GM21717 (cell line): ENCODE results near the gene ZNF407.

Experiments used
- ATAC-seq: cut with Tn5 transposase; IDR thresholded peaks from one replicate; pipeline ENCODE4 v1.9.1; 2021; ENCODE audit warnings: mild to moderate bottlenecking, moderate library complexity; ENCODE audit not compliant: unreplicated experiment

Gene ZNF407

DNA sequence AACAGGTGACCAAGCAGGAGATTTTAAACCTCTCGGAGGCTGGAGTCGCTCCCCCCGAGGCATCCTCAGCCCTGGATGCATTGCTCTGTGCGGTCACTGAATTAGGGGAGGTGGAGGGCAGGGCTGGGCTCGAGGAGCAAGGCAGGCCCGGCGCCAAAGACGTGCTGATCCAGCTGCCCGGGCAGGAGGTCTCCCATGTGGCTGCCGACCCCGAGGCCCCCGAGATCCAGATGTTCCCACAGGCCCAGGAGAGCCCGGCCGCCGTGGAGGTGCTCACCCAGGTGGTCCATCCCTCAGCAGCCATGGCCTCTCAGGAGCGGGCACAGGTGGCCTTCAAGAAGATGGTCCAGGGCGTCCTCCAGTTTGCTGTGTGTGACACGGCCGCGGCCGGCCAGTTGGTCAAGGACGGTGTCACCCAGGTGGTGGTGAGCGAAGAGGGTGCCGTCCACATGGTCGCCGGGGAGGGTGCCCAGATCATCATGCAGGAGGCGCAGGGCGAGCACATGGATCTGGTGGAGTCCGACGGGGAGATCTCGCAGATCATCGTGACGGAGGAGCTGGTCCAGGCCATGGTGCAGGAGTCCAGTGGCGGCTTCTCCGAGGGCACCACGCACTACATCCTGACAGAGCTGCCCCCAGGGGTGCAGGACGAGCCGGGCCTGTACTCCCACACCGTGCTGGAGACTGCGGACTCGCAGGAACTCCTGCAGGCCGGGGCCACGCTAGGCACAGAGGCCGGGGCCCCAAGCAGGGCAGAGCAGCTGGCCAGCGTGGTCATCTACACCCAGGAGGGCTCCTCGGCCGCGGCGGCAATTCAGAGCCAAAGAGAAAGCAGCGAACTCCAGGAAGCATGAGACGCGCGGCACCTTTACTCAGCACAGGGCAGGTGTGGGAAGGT is 466.2 kb downstream of the ZNF407 start:
- ATAC-seq = no peak

DNA sequence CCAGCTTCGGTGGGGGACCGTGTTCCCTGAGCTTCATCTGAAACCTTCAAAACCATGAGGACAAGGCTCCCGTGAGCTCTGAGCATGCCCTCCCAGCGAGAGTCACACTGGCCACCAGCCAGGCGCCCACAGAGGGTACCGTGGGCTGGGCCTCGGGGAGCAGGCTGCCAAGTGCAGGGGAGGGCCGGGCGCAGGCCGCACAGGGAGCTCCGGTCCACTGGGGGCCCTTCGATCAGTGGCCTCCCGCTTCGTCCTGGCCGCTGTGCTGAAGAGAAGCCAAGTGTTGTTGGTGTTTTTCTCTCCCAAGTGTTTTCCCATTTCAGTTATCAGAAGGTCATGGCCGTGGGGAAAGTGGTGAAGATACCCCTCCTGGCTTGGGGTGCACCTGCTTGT is 466.8 kb downstream of the ZNF407 start:
- ATAC-seq = no peak

DNA sequence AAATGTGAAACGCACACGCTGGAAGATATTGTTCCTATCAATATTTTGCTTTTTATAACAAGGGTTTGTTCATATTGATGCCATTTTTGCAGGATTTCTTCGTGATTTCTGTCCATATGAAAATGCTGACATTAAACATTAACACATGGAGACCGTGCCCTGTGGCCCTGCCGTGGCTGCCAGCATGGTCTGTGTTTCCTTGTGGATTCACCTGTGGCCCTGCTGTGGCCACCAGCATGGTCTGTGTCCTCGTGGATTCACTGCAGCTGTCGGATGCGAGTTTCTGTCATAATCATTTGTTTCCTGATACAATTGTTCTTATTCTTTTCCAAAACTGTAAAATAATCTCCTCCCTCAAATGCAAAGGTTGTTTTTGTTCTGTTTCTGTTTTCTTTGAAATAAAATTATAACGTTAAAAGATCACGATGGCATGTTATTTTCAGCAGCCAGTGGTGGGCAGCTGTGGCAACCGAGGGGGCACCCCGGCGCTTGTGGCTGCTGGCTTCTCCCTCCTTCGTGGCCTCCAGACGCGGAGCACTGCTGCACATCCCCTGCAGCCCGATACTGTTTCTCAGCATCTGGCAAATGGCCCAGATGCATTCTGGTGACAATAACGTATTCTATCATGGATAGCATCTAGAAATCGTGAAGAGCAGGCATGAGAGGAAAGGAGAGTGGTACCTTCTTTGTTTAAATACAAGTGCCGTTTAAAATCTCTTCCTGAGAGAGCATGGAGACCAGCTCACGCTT is 467.8 kb downstream of the ZNF407 start:
- ATAC-seq = no peak

DNA sequence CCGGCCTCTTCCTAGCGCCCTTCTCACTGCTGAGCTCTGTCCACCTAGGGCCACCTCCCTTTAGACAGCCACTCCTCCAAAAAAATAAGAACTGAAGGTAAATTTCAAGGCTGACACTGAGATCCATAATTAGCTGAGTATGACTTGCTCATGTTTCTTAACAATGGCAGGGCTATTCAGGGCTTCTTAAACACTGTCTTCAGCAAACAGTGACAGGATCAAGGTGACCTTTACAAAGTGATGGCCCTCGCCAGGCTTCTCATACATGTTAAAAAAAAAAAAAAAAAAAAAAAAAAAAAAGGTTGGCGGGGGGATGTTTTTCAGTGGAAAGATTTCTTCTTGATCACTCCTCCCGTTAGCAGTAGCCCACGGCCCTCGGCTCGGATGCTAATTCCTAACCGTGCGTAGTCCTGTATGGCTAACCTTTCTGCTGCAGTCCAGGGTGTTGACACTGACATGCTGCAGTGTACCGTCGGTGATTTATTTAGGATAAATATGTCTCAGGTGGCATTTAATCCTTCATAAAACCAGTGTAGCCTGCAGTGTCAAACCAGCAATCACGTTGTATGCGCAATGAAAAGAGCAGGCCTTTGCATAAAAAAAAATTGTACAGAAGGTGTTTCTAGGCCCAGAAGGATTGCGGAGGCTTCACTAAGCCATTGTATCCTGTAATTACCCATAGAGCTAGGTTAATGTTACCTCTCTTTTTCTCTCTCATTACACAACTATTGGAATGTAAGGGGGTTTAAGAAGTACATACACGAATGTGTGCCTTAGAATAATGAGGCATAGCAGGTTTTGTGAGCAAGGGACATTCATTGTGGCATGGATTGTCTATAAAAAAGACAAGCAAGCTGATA is 468.6 kb downstream of the ZNF407 start:
- ATAC-seq = no peak

DNA sequence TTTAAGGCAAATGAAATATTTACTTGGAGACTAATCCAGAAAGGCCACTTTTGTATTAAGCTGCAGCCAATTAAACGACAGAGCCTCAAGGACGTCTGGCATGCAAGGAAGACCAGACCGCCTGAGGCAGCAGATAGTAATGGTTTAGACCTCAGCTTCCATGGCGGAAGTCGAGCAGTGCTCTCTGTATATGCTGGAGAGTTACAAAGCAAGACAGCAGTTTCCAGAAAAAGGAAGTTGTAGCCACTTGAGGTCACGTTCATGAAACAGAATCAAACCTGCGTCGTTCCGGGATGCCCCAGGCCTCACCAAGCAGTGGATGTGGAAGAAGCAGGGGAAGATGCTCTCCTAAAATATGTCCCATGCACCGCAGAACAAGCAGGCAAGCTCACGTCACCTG is 469.3 kb downstream of the ZNF407 start:
- ATAC-seq = no peak

DNA sequence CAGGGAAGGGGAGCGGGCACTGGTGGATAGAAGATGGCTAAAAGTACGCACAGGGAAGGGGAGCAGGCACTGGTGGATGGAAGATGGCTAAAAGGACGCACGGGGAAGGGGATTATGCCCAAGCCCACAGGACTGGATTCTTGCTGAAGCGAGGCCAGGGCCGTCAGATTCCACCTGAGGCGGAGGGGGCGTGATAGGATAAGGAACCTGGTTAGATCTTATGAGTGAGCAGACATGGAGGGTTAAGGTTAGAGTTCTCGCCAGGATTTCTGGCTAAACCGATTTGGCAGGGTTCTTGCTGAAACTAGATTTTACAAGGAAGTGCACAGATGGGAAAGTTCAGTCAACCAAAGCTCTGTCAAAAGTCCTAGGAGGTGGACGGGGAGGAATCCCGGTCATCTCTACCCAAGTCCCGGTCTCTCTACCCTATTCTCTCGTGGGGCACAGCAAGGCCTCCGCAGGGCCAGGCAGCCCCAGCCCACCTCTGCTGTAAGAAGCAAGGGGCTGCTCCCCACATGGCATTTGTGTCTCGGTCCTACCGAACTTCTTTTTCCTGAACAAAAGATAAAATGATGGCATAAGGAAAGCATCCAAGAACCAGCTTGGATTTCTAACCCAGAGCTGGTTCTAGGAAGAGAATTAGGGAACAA is 470.5 kb downstream of the ZNF407 start:
- no peak for ATAC-seq

DNA sequence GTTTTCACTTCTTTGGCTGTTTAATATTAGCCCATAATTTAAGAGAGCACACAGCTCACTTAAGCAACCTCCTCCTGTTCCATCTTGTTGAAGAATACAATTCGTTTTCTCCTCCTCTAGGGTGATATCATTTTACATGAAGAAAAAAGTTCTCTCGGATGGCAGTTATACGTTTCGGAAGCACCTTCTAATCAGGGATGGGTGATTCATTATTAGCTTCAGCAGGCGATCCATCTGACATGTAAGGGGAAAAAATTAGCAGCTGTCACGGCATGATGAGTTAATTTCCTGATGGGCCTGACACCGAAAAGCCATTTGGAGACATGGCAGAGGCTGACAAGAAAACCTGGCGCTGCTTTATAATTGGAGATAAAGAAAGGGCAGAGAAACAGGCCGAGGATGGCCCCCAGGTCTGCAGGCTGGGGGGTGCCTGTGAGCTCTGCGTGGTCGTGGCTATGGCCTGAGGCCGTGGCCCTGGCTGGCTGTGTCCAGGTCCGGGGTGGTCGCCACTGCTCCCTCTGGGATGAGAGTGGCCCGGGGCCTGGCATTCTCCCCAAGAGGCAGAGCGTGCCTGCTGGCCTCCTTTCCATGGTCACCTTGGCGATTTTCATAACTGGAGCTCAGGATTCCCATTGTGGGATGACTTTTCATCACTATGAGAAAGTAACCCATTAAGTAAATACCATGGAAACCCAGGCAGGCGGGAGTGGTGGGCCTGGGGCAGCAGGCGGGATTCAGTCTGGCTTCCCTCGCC is 471.2 kb downstream of the ZNF407 start:
- ATAC-seq = no peak

DNA sequence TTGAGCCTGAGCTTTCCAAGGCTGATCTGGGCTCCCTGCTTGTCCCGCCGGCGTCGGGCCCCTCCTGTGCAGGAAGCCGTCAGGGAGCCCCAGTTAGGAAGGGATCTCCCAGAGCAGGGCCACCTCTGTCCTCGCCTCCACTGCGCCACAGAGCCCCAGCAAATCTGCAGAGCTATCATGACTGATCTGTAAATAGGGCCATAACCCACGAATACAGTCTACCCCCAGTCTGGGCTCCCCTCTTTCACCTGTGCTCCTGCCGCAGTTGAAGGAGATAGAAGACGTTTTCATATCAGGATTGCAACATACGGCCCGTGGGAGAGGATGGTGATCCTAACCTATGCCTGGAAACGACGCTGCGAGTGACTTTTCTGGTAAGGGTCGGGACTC is 472.6 kb downstream of the ZNF407 start:
- ATAC-seq = no peak

DNA sequence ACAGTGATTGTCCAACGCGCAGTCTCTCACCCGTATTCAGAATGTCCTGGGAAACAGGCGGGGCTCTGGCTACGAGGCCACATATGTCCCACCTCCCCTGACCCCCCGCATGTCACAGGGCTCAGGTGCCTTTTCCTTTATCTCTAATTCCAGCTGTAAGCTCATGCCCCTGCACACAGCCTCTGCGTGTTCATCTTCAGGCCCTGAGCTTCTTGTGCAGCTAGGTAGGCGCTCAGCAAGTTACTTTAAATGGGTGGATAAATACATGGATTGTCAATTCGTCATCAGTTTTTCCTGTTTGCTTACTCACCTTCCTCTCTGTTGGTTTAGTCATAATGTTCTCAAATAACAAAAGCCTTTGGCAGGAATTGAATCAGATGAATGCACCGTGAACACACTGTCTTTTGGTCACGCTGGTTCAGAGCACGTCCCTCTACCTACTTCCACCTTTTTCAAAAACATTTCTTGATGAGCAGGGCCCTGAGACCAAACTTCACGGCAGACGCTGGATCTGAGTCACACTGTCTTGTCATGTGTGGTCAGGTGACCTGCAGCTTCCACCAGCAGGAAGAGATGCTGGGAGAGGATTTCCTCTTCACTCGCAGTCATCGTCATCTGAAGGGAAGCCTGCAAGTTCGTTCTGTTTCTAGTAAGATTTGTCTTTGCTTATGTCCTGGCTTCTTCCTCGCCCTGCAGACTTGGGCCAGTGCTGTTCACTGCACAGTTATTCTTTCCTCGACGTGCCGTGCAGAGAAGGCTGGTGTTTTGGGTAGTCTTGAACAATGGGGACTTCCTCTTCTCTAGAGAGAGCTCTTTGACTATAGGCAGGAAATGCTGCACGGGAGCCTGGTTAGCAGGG is 473.2 kb downstream of the ZNF407 start:
- ATAC-seq = peak; percentile 85

DNA sequence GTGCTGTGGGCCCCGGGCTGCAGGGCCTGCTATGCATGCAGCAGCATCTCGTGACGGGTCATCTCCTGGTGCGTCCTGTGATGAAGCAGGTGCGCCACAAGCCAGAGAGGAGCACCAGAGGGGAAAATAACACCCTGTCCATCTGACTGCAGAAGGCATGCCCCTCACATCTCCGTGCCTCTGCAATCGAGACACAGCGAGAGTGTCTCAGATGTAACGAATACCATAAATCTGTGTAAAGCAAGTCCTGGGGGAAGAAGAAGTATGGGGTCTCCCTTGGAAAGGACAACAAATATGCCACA is 473.8 kb downstream of the ZNF407 start:
- no peak for ATAC-seq

DNA sequence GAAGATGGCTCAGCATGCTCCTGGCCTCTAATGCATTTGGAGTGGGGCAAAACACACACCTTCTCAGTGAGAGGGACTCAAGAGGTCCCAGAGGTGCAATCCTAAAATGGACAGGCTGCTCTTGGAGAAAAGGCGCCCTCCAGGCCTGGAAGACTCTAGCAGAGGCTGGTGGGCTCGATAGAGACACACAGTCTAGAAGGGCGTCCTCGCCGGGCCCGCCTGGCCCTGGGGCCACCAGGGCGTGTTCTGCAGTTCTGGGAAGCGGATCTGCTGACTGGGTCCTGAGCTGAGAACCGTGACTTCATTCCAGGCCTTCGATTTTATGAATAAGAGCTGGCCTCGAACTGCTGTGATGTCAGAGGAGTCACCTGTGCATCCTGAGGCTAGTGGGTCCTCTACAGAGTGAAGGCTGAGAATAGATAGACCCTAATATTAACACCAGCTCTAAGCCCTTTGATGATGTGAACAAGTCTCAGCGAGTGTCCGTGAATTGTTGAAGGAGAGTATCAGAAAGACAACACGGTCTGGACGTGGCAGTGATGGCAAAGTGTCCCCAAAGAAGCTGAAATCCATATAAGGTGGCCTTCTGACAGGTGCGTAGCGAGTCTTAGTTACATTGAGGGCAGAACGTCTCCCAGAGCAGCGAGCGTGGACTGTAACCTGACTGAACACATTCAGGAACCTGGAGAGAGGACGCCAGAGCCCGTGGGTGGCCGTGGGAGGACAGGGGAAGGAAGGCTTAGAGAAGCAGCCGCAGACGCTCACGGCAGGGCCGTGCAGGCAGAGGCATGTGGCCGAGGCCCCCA is 474.4 kb downstream of the ZNF407 start:
- no peak for ATAC-seq

DNA sequence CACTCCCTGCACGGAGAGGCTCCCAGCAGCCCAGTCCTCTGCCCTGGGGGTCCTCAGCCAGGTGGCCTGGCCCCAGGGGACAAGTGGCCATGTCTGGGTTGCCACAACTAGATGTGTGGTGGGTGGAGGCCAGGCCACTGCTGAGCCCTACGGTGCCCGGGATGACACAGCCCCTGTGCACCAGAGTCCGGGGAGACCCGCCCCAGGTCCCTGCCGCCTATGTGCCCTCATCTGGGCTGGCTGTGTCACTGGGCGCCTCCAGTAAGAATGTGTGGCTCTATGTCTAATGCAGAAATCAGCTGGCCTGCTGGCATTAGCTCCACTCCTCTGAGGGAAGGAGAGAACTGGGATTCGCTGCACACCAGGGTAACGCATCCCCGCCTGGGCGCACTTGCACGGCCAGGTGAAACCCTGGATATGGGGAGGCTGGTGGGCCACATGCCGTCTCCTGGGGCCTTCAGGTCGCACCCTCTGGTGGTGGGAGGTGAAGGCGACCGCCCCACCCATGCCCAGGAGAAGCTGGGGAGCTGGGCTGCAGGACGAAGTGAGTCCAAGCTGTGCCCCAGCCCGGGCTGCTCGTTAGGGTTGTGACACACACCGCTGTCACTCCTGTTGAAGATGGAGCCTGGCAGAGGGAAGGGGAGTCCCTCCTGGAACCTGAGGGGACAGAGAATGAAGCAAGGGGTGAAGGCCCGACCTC is 475.2 kb downstream of the ZNF407 start:
- ATAC-seq = no peak

DNA sequence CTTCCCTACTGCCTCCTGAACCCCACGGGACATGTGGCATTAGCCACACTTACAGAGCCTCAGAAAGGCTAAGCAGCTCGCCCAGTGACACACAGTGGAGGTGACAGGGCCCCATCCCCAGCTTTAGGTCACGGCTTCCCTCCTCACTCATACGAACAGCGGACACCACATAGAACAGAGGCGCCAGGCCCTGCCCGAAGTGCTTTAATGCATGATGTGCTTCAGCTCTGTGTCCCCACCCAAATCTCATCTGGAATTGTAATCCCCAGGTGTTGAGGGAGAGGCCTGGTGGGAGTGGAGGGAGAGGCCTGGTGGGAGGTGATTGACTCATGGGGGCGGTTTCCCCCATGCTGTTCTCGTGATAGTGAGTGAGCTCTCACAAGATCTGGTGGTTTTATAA is 476.0 kb downstream of the ZNF407 start:
- no peak for ATAC-seq

DNA sequence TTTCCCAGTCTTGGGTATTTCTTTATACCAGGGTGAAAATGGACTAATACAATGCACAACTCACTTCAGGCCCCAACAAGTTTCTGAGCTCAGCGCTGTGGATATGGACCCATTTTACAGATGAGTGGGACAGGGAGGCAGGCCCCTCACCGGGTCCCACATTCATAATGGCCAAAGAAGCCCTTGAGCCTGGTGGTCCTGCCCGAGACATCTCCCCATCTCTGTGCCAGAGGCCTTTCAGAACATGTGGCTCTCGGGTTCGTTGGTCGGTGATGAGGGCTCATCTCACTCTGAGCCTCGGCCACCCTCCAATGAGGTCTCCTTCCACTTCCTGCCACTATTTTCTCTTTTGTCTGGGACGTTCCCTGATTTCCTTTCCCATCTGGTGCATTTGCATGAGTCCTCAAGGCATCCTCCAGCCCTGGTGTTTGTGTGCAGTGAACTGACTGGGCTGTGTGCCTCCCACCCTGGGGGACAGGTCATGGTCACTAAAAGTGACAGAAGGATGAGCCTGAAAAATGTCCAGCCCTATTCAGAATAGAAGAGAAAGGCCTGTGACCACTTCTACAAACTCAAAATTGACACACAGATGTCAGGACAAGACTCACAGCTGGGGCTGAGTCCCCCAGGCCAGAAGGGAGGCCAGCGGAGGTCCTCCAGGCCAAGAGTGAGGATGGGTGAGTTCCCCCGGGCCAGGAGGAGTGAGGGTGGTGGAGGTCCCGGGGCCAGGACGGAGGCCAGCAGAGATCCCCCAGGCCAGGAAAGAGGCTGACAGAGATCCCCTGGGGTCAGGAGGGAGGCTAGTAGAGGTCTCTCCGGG is 476.7 kb downstream of the ZNF407 start:
- no peak for ATAC-seq

DNA sequence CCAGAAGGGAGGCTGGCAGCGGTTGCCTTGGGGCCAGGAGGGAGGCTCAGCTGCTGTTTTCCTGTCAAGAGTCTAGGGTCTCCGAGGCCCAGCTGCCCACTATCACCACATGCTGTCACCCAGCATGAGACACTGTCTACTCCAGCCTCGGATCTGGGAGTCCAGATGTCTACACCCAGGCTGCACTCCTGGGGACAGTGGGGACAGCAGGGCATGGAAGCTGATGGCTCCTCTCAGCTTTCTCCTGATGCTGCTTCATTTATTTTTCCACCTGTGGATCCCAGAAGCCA is 477.3 kb downstream of the ZNF407 start:
- no peak for ATAC-seq

DNA sequence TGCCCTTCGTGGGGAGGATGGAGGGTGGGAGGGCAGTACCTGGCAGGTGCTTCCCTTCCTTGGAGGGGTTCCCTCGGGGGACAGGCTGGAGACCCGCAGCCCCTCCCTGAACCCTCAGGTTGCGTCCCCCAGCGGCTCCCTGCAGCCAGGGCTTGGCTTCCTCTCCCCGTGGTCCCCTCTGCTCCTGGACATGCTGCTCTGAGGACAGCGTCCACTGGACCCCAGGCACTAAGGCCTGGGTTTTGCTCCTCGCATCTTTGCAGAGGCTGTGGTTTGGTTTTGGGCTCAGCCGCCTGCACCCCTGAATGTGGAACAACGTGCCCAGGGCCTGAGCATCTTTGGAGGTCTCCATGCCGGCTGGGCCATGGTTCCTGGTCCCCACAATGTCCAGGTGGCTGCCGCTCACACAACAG is 477.8 kb downstream of the ZNF407 start:
- ATAC-seq = no peak

DNA sequence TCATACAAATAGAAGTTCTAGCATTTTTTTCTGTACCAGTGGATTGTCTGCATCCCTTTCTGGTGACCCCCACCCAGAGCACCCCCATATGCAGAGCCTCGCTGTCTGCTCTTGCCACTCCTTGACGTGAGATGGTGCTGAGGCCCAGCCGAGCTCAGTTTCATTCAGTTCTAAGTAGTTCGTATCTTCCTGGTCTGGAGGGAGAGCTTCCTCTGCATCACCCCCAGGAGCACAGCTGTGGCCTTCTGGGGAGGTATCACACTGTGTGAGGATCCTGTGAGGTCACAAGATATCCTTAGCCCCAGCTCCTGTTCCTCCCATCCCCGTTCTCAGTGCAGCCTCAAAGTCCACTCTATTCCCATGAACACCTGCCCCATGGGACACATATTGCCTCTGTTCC is 478.6 kb downstream of the ZNF407 start:
- no peak for ATAC-seq
